Measurements from ENCODE around the gene APOBEC4. TPM values are rescaled to one million over a fixed set of nuclear protein-coding genes. Genes with fewer than 3 reads are reported as not detected.
"Not testable (repeated sequence)": the region's sequence is repeated elsewhere in the genome, so short reads cannot be mapped to it uniquely, and the experiment has no call there.

The APOBEC4 gene
- total RNA-seq, 1 donor from 2014 or later = not detected

- no peaks in the 10 kb centered on the region for H3K9me3 Mint-ChIP-seq (ENCODE audit: unreplicated experiment)
- peak; percentile 40 for TF ChIP-seq CTCF (IDR thresholded peaks at IDR 0.05; ENCODE audit: partially characterized antibody, unreplicated experiment)
- peak overlapping the region; percentile 10 for H3K27ac Mint-ChIP-seq (ENCODE audit: unreplicated experiment)
- peaks cover under 1% of the 10 kb centered on the region for H3K4me1 Mint-ChIP-seq (ENCODE audit: low read depth, unreplicated experiment)
- H3K4me3 Mint-ChIP-seq (ENCODE audit: unreplicated experiment) = no peak overlapping the region
- no peaks in the 10 kb centered on the region for H3K27me3 Mint-ChIP-seq (ENCODE audit: unreplicated experiment)
- peak; percentile 45 for DNase-seq
- H3K36me3 Mint-ChIP-seq (ENCODE audit: unreplicated experiment) = no peaks in the 10 kb centered on the region
These were observed 30.0 kb downstream of the APOBEC4 start for GRCh38 chr1:183622884-183623785.

GRCh38 chr1:183622013-183622412 is 31.1 kb downstream of the APOBEC4 start:
- DNase-seq = no peak
- no peaks in the 10 kb centered on the region for H3K9me3 Mint-ChIP-seq (ENCODE audit: unreplicated experiment)
- TF ChIP-seq CTCF (IDR thresholded peaks at IDR 0.05; ENCODE audit: partially characterized antibody, unreplicated experiment) = no peak
- no peak overlapping the region for H3K4me3 Mint-ChIP-seq (ENCODE audit: unreplicated experiment)
- H3K4me1 Mint-ChIP-seq (ENCODE audit: low read depth, unreplicated experiment) = peaks cover 6% of the 10 kb centered on the region
- H3K36me3 Mint-ChIP-seq (ENCODE audit: unreplicated experiment) = no peaks in the 10 kb centered on the region
- H3K27ac Mint-ChIP-seq (ENCODE audit: unreplicated experiment) = no peak overlapping the region
- H3K27me3 Mint-ChIP-seq (ENCODE audit: unreplicated experiment) = peaks cover 2% of the 10 kb centered on the region

- no peak for DNase-seq
- H3K4me3 Mint-ChIP-seq (ENCODE audit: unreplicated experiment) = no peak overlapping the region
- no peak overlapping the region for H3K27ac Mint-ChIP-seq (ENCODE audit: unreplicated experiment)
- no peak for TF ChIP-seq CTCF (IDR thresholded peaks at IDR 0.05; ENCODE audit: partially characterized antibody, unreplicated experiment)
- peaks cover 8% of the 10 kb centered on the region for H3K4me1 Mint-ChIP-seq (ENCODE audit: low read depth, unreplicated experiment)
- no peaks in the 10 kb centered on the region for H3K9me3 Mint-ChIP-seq (ENCODE audit: unreplicated experiment)
- peaks cover 2% of the 10 kb centered on the region for H3K27me3 Mint-ChIP-seq (ENCODE audit: unreplicated experiment)
- no peaks in the 10 kb centered on the region for H3K36me3 Mint-ChIP-seq (ENCODE audit: unreplicated experiment)
These were observed 32.8 kb downstream of the APOBEC4 start for GRCh38 chr1:183620311-183620710.

- H3K36me3 Mint-ChIP-seq (ENCODE audit: unreplicated experiment) = no peaks in the 10 kb centered on the region
- no peak overlapping the region for H3K27ac Mint-ChIP-seq (ENCODE audit: unreplicated experiment)
- no peaks in the 10 kb centered on the region for H3K9me3 Mint-ChIP-seq (ENCODE audit: unreplicated experiment)
- no peak for TF ChIP-seq CTCF (IDR thresholded peaks at IDR 0.05; ENCODE audit: partially characterized antibody, unreplicated experiment)
- H3K4me1 Mint-ChIP-seq (ENCODE audit: low read depth, unreplicated experiment) = peaks cover 8% of the 10 kb centered on the region
- H3K27me3 Mint-ChIP-seq (ENCODE audit: unreplicated experiment) = peaks cover 2% of the 10 kb centered on the region
- DNase-seq = no peak
- no peak overlapping the region for H3K4me3 Mint-ChIP-seq (ENCODE audit: unreplicated experiment)
These were observed 33.3 kb downstream of the APOBEC4 start for GRCh38 chr1:183619781-183620180.

- H3K4me1 Mint-ChIP-seq (ENCODE audit: low read depth, unreplicated experiment); DNase-seq; H3K36me3 Mint-ChIP-seq (ENCODE audit: unreplicated experiment); H3K27ac Mint-ChIP-seq (ENCODE audit: unreplicated experiment); H3K27me3 Mint-ChIP-seq (ENCODE audit: unreplicated experiment); H3K4me3 Mint-ChIP-seq (ENCODE audit: unreplicated experiment); H3K9me3 Mint-ChIP-seq (ENCODE audit: unreplicated experiment): not testable (repeated sequence)
These were observed 34.9 kb downstream of the APOBEC4 start for GRCh38 chr1:183618202-183618601.

- H3K9me3 Mint-ChIP-seq (ENCODE audit: unreplicated experiment); H3K4me3 Mint-ChIP-seq (ENCODE audit: unreplicated experiment); DNase-seq; H3K27ac Mint-ChIP-seq (ENCODE audit: unreplicated experiment); H3K36me3 Mint-ChIP-seq (ENCODE audit: unreplicated experiment); H3K4me1 Mint-ChIP-seq (ENCODE audit: low read depth, unreplicated experiment); H3K27me3 Mint-ChIP-seq (ENCODE audit: unreplicated experiment): not testable (repeated sequence)
These were observed 40.1 kb downstream of the APOBEC4 start for GRCh38 chr1:183612975-183613374.
